KMS-11 (cell line): ENCODE measurements around the gene TRIM54.

Experiments used
- H2AFZ ChIP-seq: fragments of 200-600 bp; sonication (generic); 2 replicates; pipeline ENCODE4 v1.6.1; 2016; ENCODE audit warnings: antibody characterized with exemption, mixed run types, low read depth
- H3K27ac ChIP-seq: fragments of 200-600 bp; sonication (generic); 2 replicates; pipeline ENCODE4 v1.6.1; 2016; ENCODE audit warnings: mild to moderate bottlenecking, mixed run types
- H3K27me3 ChIP-seq: fragments of 200-600 bp; sonication (generic); 2 replicates; pipeline ENCODE4 v1.6.1; 2017; ENCODE audit warnings: mild to moderate bottlenecking, low read depth, mixed run types, moderate library complexity; ENCODE audit not compliant: insufficient read depth
- H3K36me3 ChIP-seq: fragments of 200-600 bp; sonication (generic); 2 replicates; pipeline ENCODE4 v1.6.1; 2017; ENCODE audit warnings: mild to moderate bottlenecking, mixed run types; ENCODE audit not compliant: insufficient read depth
- H3K4me1 ChIP-seq: fragments of 200-600 bp; sonication (generic); 2 replicates; pipeline ENCODE4 v1.6.1; 2016; ENCODE audit warnings: mild to moderate bottlenecking, low read depth, mixed run types; ENCODE audit not compliant: poor library complexity, severe bottlenecking
- H3K4me2 ChIP-seq: fragments of 200-600 bp; sonication (generic); 2 replicates; pipeline ENCODE4 v1.7.0; 2016; ENCODE audit warnings: mild to moderate bottlenecking, mixed run types
- H3K4me3 ChIP-seq: fragments of 200-600 bp; sonication (generic); IDR thresholded peaks from 2 replicates; pipeline ENCODE4 v1.6.1; 2017; ENCODE audit warnings: low read depth, low read length, mixed read lengths; ENCODE audit not compliant: insufficient read depth
- H3K79me2 ChIP-seq: fragments of 200-600 bp; sonication (generic); 2 replicates; pipeline ENCODE4 v1.6.1; 2016; ENCODE audit warnings: low read depth, mixed run types; ENCODE audit not compliant: insufficient read depth
- H3K9ac ChIP-seq: fragments of 200-600 bp; sonication (generic); 2 replicates; pipeline ENCODE4 v1.6.1; 2016; ENCODE audit warnings: mild to moderate bottlenecking, mixed run types
- H4K20me1 ChIP-seq: fragments of 200-600 bp; sonication (generic); 2 replicates; pipeline ENCODE4 v1.6.1; 2016; ENCODE audit warnings: mild to moderate bottlenecking, mixed run types; ENCODE audit not compliant: insufficient read depth
- CTCF ChIP-seq: fragments of 200-600 bp; sonication (generic); conservative IDR thresholded peaks from 2 replicates; pipeline ENCODE4 v1.6.1; 2017; ENCODE audit warnings: low read depth, mild to moderate bottlenecking, antibody characterized with exemption, low read length, moderate library complexity, mixed read lengths

Gene TRIM54

GRCh38 chr2:27251766-27252165 is 30.5 kb upstream of the TRIM54 start:
- Histone ChIP-seq H3K9ac (no peak overlapping the region), H3K27me3 (peaks cover 20% of the 10 kb centered on the region), H3K36me3 (no peaks in the 10 kb centered on the region), H3K27ac (no peak overlapping the region), H4K20me1 (no peaks in the 10 kb centered on the region), H3K4me3 (no peak overlapping the region), H3K4me1 (no peaks in the 10 kb centered on the region), H2AFZ (no peak overlapping the region), H3K79me2 (no peaks in the 10 kb centered on the region), H3K4me2 (no peak overlapping the region)
- TF ChIP-seq CTCF, result no peak

- Histone ChIP-seq H3K4me1 (no peaks in the 10 kb centered on the region), H4K20me1 (no peaks in the 10 kb centered on the region), H3K79me2 (no peaks in the 10 kb centered on the region), H2AFZ (no peak overlapping the region), H3K27ac (no peak overlapping the region), H3K36me3 (no peaks in the 10 kb centered on the region), H3K4me3 (no peak overlapping the region), H3K9ac (no peak overlapping the region), H3K4me2 (no peak overlapping the region), H3K27me3 (peaks cover 33% of the 10 kb centered on the region)
- no peak for TF ChIP-seq CTCF
Measured at GRCh38 chr2:27255187-27255586, 27.0 kb upstream of the TRIM54 start.

- Histone ChIP-seq H2AFZ (no peak overlapping the region), H3K27ac (no peak overlapping the region), H4K20me1 (no peaks in the 10 kb centered on the region), H3K4me3 (no peak overlapping the region), H3K4me2 (no peak overlapping the region), H3K27me3 (peaks cover 38% of the 10 kb centered on the region), H3K9ac (no peak overlapping the region), H3K4me1 (no peaks in the 10 kb centered on the region), H3K36me3 (no peaks in the 10 kb centered on the region), H3K79me2 (no peaks in the 10 kb centered on the region)
- no peak for TF ChIP-seq CTCF
Measured at GRCh38 chr2:27255660-27256059, 26.6 kb upstream of the TRIM54 start.

- no peak for TF ChIP-seq CTCF
- H3K9ac ChIP-seq, result no peak overlapping the region
Measured at GRCh38 chr2:27256855-27257454, 25.3 kb upstream of the TRIM54 start.

More at GRCh38 chr2:27256855-27257454, 25.3 kb upstream of the TRIM54 start:
- Histone ChIP-seq H3K4me1 (no peaks in the 10 kb centered on the region), H3K27me3 (peaks cover 46% of the 10 kb centered on the region), H3K4me3 (no peak overlapping the region), H3K36me3 (no peaks in the 10 kb centered on the region), H3K4me2 (no peak overlapping the region), H2AFZ (no peak overlapping the region), H3K27ac (no peak overlapping the region), H3K79me2 (no peaks in the 10 kb centered on the region), H4K20me1 (no peaks in the 10 kb centered on the region)
